ENCODE data around the gene DIRAS1. TPM values are rescaled to one million over a fixed set of nuclear protein-coding genes. Genes with fewer than 3 reads are reported as not detected.
A peak's percentile ranks its signal among the peaks of the same experiment; 100 is the strongest.

The DIRAS1 gene
- total RNA-seq, 1 experiment from 2014 or later = 7.8 TPM

DNA sequence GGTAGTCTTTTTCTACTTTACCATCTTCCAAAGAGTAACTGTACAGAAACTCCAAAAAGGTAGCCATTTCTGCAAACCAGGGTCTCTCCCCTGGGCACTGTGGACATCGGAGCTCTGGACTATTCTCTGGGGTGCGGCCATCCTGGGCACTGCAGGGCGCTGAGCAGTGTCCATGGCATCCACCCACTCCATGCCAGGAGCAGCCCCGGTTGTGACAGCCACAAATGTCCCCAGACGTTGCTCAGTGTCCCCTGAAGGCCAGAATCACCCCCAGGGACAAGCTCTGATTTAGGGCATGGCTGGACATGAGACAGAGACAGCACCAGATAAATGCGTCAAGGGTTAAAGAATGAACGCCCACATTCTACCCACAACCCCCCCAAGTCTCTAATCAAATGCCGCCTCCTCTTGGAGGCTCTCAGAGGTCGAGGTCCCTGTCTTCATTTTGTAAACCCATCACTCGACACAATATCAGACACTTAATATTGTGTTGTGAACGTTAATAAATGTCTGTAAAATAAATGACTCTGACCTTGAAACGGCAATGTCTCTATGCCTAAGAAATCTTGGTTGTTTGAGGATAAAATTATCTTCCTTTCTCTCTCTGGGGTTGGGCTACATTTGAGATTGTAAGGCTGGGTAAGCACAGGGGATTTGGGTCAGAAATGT lies 27.5 kb downstream of the DIRAS1 start:
- Histone ChIP-seq H4K5ac (ENCODE audit: insufficient read length, low read depth, low read length) (no peak overlapping the region), H3K14ac (ENCODE audit: insufficient read depth, low read length) (no peak overlapping the region), H3K56ac (ENCODE audit: insufficient read length, low read depth, low read length) (no peak overlapping the region), H2AFZ (ENCODE audit: low read length) (no peak overlapping the region), H2BK120ac (ENCODE audit: low read depth, low read length, poor library complexity, severe bottlenecking) (no peak overlapping the region), H3K4me2 (ENCODE audit: insufficient read depth, insufficient read length, low read length) (no peak overlapping the region), H2BK20ac (ENCODE audit: low read depth, low read length, poor library complexity, severe bottlenecking) (no peak overlapping the region), H3T11ph (ENCODE audit: low read length) (no peak overlapping the region), H3K9ac (ENCODE audit: extremely low read depth, insufficient read length, low read length) (peak overlapping the region; percentile 26), H4K20me1 (ENCODE audit: control insufficient read depth, insufficient read depth, insufficient read length) (no peaks in the 10 kb centered on the region), H3K79me2 (ENCODE audit: insufficient read depth, low read length) (no peaks in the 10 kb centered on the region), H3K23me2 (ENCODE audit: insufficient read length, low read depth, low read length, poor library complexity, severe bottlenecking) (no peaks in the 10 kb centered on the region), H2BK12ac (ENCODE audit: insufficient read length, low read depth, low read length) (no peak overlapping the region), H3K27ac (ENCODE audit: insufficient read length, low read depth, low read length) (no peak overlapping the region), H2BK15ac (ENCODE audit: low read depth, low read length) (no peak overlapping the region), H2BK5ac (ENCODE audit: insufficient read length, low read length) (no peak overlapping the region), H3K79me1 (ENCODE audit: insufficient read depth, low read depth, low read length, poor library complexity, severe bottlenecking) (no peaks in the 10 kb centered on the region), H4K8ac (replicated peaks; ENCODE audit: insufficient read length, low read depth, low read length) (no peak overlapping the region), H3K27me3 (ENCODE audit: insufficient read depth, low read length) (no peaks in the 10 kb centered on the region), H4K91ac (ENCODE audit: insufficient read length, low read depth, low read length) (no peak overlapping the region), H3K4ac (ENCODE audit: low read depth, low read length) (no peak overlapping the region), H3K23ac (ENCODE audit: insufficient read length, low read depth, low read length) (no peak overlapping the region), H3K9me3 (ENCODE audit: control insufficient read depth, low read depth, low read length) (no peaks in the 10 kb centered on the region), H2AK5ac (ENCODE audit: insufficient read length, low read length) (no peak overlapping the region), H3K18ac (ENCODE audit: insufficient read length, low read depth, low read length) (no peak overlapping the region), H3K4me1 (ENCODE audit: insufficient read depth, low read length) (no peaks in the 10 kb centered on the region)
- H3K36me3 Mint-ChIP-seq (ENCODE audit: insufficient read depth in 1 of 3, low read depth in 3 of 3) = no peaks in the 10 kb centered on the region
- TF ChIP-seq, protein P1, sequence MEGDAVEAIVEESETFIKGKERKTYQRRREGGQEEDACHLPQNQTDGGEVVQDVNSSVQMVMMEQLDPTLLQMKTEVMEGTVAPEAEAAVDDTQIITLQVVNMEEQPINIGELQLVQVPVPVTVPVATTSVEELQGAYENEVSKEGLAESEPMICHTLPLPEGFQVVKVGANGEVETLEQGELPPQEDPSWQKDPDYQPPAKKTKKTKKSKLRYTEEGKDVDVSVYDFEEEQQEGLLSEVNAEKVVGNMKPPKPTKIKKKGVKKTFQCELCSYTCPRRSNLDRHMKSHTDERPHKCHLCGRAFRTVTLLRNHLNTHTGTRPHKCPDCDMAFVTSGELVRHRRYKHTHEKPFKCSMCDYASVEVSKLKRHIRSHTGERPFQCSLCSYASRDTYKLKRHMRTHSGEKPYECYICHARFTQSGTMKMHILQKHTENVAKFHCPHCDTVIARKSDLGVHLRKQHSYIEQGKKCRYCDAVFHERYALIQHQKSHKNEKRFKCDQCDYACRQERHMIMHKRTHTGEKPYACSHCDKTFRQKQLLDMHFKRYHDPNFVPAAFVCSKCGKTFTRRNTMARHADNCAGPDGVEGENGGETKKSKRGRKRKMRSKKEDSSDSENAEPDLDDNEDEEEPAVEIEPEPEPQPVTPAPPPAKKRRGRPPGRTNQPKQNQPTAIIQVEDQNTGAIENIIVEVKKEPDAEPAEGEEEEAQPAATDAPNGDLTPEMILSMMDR (conservative IDR thresholded peaks at IDR 0.05) = no peak
- H3K9me3 Mint-ChIP-seq = no peaks in the 10 kb centered on the region
- no peaks in the 10 kb centered on the region for H3K4me1 Mint-ChIP-seq
- DNase-seq = no peak
- no peak overlapping the region for H3K4me3 Mint-ChIP-seq
- no peak overlapping the region; a peak in 1 of 7 replicates for H3K27ac Mint-ChIP-seq
- WGBS (ENCODE audit: extremely low coverage, insufficient read length, low lambda C conversion rate) = no CpG with 5 or more reads among the region's 12 CpGs
- H3K27me3 Mint-ChIP-seq (ENCODE audit: low read depth) = peaks cover 2% of the 10 kb centered on the region; the same call in 1 of the 2 replicates

Data from H9 (cell line).